MM.1S (cell line): Measurements from ENCODE around the gene CACNA1G.

Source experiments
- CTCF ChIP-seq: fragments of 300-600 bp; sonication (generic); IDR thresholded peaks from 2 replicates; pipeline ENCODE4 v1.5.1; 2016; ENCODE audit warnings: antibody characterized with exemption, low read length, mixed read lengths
- EZH2 ChIP-seq: fragments of 300-600 bp; sonication (generic); optimal IDR thresholded peaks from 2 replicates; pipeline ENCODE3; 2017; ENCODE audit warnings: low read depth, mild to moderate bottlenecking, antibody characterized with exemption, low read length, mixed read lengths

GRCh38 chr17:50635982-50636803 is 75.7 kb downstream of the CACNA1G start:
- no peak for TF ChIP-seq CTCF
- no peak for TF ChIP-seq EZH2
